ENCODE results near the gene PHF1.

Gene PHF1

GRCh38 chr6:33428224-33428965, 17.6 kb downstream of the PHF1 start:
- H3K4me3 ChIP-seq (ENCODE audit: low read length): peak overlapping the region; percentile 81
- no peaks in the 10 kb centered on the region for H3K9me2 ChIP-seq (replicated peaks; ENCODE audit: control insufficient read depth, low read length)
- H3K36me3 ChIP-seq (ENCODE audit: control insufficient read depth, low read length): peaks cover 3% of the 10 kb centered on the region; the same call in 1 of the 2 replicates
- H3K9me3 ChIP-seq (ENCODE audit: control insufficient read depth, insufficient read depth, low read length): no peaks in the 10 kb centered on the region
- H3K79me2 ChIP-seq (ENCODE audit: control insufficient read depth, low read length): peaks cover 61% of the 10 kb centered on the region
- H3K4me1 ChIP-seq (ENCODE audit: control insufficient read depth, low read length): peaks cover 68% of the 10 kb centered on the region
- TF ChIP-seq, protein P1, sequence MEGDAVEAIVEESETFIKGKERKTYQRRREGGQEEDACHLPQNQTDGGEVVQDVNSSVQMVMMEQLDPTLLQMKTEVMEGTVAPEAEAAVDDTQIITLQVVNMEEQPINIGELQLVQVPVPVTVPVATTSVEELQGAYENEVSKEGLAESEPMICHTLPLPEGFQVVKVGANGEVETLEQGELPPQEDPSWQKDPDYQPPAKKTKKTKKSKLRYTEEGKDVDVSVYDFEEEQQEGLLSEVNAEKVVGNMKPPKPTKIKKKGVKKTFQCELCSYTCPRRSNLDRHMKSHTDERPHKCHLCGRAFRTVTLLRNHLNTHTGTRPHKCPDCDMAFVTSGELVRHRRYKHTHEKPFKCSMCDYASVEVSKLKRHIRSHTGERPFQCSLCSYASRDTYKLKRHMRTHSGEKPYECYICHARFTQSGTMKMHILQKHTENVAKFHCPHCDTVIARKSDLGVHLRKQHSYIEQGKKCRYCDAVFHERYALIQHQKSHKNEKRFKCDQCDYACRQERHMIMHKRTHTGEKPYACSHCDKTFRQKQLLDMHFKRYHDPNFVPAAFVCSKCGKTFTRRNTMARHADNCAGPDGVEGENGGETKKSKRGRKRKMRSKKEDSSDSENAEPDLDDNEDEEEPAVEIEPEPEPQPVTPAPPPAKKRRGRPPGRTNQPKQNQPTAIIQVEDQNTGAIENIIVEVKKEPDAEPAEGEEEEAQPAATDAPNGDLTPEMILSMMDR (IDR thresholded peaks at IDR 0.05; ENCODE audit: low read depth, low read length, poor library complexity, severe bottlenecking): peak; percentile 73
- TF ChIP-seq EZH2phosphoT487 (IDR thresholded peaks at IDR 0.05; ENCODE audit: borderline replicate concordance, low read length): no peak
- peak overlapping the region; percentile 97 for H3K4me2 ChIP-seq (ENCODE audit: low read length)
- H4K20me1 ChIP-seq (ENCODE audit: control insufficient read depth, insufficient read depth, low read depth, low read length): no peaks in the 10 kb centered on the region
- 0 out of 2 replicates have a peak, but pooled peaks cover under 1% of the 10 kb centered on the region for H3K27me3 ChIP-seq (ENCODE audit: control insufficient read depth, low read length)
- H3F3A ChIP-seq (ENCODE audit: control insufficient read depth, insufficient read depth): peaks cover 33% of the 10 kb centered on the region
- H3K27ac ChIP-seq (ENCODE audit: low read depth, low read length): peak overlapping the region; percentile 72

- H3K36me3 ChIP-seq (ENCODE audit: control insufficient read depth, low read length): peaks cover 3% of the 10 kb centered on the region; the same call in 1 of the 2 replicates
- peak overlapping the region; percentile 72 for H3K27ac ChIP-seq (ENCODE audit: low read depth, low read length)
- H3K27me3 ChIP-seq (ENCODE audit: control insufficient read depth, low read length): no peaks in the 10 kb centered on the region
These were observed 18.3 kb downstream of the PHF1 start for GRCh38 chr6:33428966-33429749.

GRCh38 chr6:33429750-33430052, 18.9 kb downstream of the PHF1 start:
- H3K4me3 ChIP-seq (ENCODE audit: low read length): peak overlapping the region; percentile 81

More at GRCh38 chr6:33428966-33429749, 18.3 kb downstream of the PHF1 start:
- no peaks in the 10 kb centered on the region for H3K9me2 ChIP-seq (replicated peaks; ENCODE audit: control insufficient read depth, low read length)
- H3K9me3 ChIP-seq (ENCODE audit: control insufficient read depth, insufficient read depth, low read length): no peaks in the 10 kb centered on the region
- H4K20me1 ChIP-seq (ENCODE audit: control insufficient read depth, insufficient read depth, low read depth, low read length): no peaks in the 10 kb centered on the region
- TF ChIP-seq EZH2phosphoT487 (IDR thresholded peaks at IDR 0.05; ENCODE audit: borderline replicate concordance, low read length): no peak
- H3K4me3 ChIP-seq (ENCODE audit: low read length): peak overlapping the region; percentile 81
- peaks cover 61% of the 10 kb centered on the region for H3K79me2 ChIP-seq (ENCODE audit: control insufficient read depth, low read length)
- peaks cover 33% of the 10 kb centered on the region for H3F3A ChIP-seq (ENCODE audit: control insufficient read depth, insufficient read depth)
- peaks cover 67% of the 10 kb centered on the region for H3K4me1 ChIP-seq (ENCODE audit: control insufficient read depth, low read length)
- peak overlapping the region; percentile 97 for H3K4me2 ChIP-seq (ENCODE audit: low read length)

More at GRCh38 chr6:33429750-33430052, 18.9 kb downstream of the PHF1 start:
- Histone ChIP-seq H3K4me1 (ENCODE audit: control insufficient read depth, low read length) (peaks cover 62% of the 10 kb centered on the region), H4K20me1 (ENCODE audit: control insufficient read depth, insufficient read depth, low read depth, low read length) (no peaks in the 10 kb centered on the region), H3K9me2 (replicated peaks; ENCODE audit: control insufficient read depth, low read length) (no peaks in the 10 kb centered on the region), H3K36me3 (ENCODE audit: control insufficient read depth, low read length) (peaks cover 3% of the 10 kb centered on the region; the same call in 1 of the 2 replicates), H3K9me3 (ENCODE audit: control insufficient read depth, insufficient read depth, low read length) (no peaks in the 10 kb centered on the region), H3F3A (ENCODE audit: control insufficient read depth, insufficient read depth) (peaks cover 33% of the 10 kb centered on the region), H3K79me2 (ENCODE audit: control insufficient read depth, low read length) (peaks cover 57% of the 10 kb centered on the region), H3K27me3 (ENCODE audit: control insufficient read depth, low read length) (no peaks in the 10 kb centered on the region), H3K27ac (ENCODE audit: low read depth, low read length) (peak overlapping the region; percentile 72), H3K4me2 (ENCODE audit: low read length) (peak overlapping the region; percentile 97)
- no peak for TF ChIP-seq EZH2phosphoT487 (IDR thresholded peaks at IDR 0.05; ENCODE audit: borderline replicate concordance, low read length)
- TF ChIP-seq, protein P1 (IDR thresholded peaks at IDR 0.05; ENCODE audit: low read depth, low read length, poor library complexity, severe bottlenecking): no peak
